ENCODE results near the gene CDCA3. TPM values are rescaled to one million over a fixed set of nuclear protein-coding genes. Genes with fewer than 3 reads are reported as not detected.

Gene CDCA3
- total and polyA plus RNA-seq, 2 experiments from 2014 or later: 47.4 to 75.6 TPM

- TF ChIP-seq CREB1 (CRISPR knock-in tag; IDR thresholded peaks at IDR 0.05; ENCODE audit: low read depth) (no peak), EZH2 (IDR thresholded peaks at IDR 0.05; ENCODE audit: low read depth, unreplicated experiment) (no peak)
These were observed 1.0 kb downstream of the CDCA3 start (continued) for GRCh38 chr12:6849976-6850560.

- no peak overlapping the region for H3K27ac ChIP-seq (ENCODE audit: low read depth)
- no peak overlapping the region for H3K4me2 ChIP-seq
- peaks cover 29% of the 10 kb centered on the region for H3K79me2 ChIP-seq (replicated peaks; ENCODE audit: insufficient read depth)
- H3F3A ChIP-seq (replicated peaks; ENCODE audit: low read depth): peaks cover 14% of the 10 kb centered on the region; the same call in 1 of the 2 replicates
- H2AFZ ChIP-seq: no peak overlapping the region
- no peak for TF ChIP-seq JUNB (IDR thresholded peaks at IDR 0.05; ENCODE audit: unreplicated experiment)
- no peak for TF ChIP-seq ETS1 (IDR thresholded peaks at IDR 0.05)
- TF ChIP-seq EZH2phosphoT487 (IDR thresholded peaks at IDR 0.05; ENCODE audit: unreplicated experiment): no peak
- TF ChIP-seq NANOG (IDR thresholded peaks at IDR 0.05; ENCODE audit: borderline replicate concordance): no peak
- TF ChIP-seq POLR2AphosphoS5 (IDR thresholded peaks at IDR 0.05; ENCODE audit: low read depth): no peak
- no peak for TF ChIP-seq ZNF462 (CRISPR knock-in tag; IDR thresholded peaks at IDR 0.05)
- no peak for TF ChIP-seq REST (IDR thresholded peaks at IDR 0.05; ENCODE audit: unreplicated experiment)
- no peak for TF ChIP-seq CREB1 (CRISPR knock-in tag; IDR thresholded peaks at IDR 0.05; ENCODE audit: low read depth)
- TF ChIP-seq ZNF114 (CRISPR knock-in tag; IDR thresholded peaks at IDR 0.05): no peak
- no peak for TF ChIP-seq EZH2 (IDR thresholded peaks at IDR 0.05; ENCODE audit: low read depth, unreplicated experiment)
- no peak for TF ChIP-seq CTCF (conservative IDR thresholded peaks at IDR 0.05; ENCODE audit: low read depth in 2 of 2)
- no peak for TF ChIP-seq STAT1 (IDR thresholded peaks at IDR 0.05; ENCODE audit: unreplicated experiment)
- TF ChIP-seq ZNF331 (CRISPR knock-in tag; IDR thresholded peaks at IDR 0.05; ENCODE audit: low read depth): no peak
- H3K4me1 Mint-ChIP-seq: peaks cover 15% of the 10 kb centered on the region
- no peak overlapping the region for H3K27ac Mint-ChIP-seq
- H3K27me3 Mint-ChIP-seq (ENCODE audit: insufficient read depth, low read depth, poor library complexity): peaks cover 31% of the 10 kb centered on the region
- no peaks in the 10 kb centered on the region for H3K9me2 ChIP-seq (ENCODE audit: insufficient read depth)
- peaks cover 28% of the 10 kb centered on the region for H3K36me3 ChIP-seq (ENCODE audit: insufficient read depth)
- peaks cover 55% of the 10 kb centered on the region for H3K36me3 Mint-ChIP-seq (ENCODE audit: low read depth)
- DNase-seq (ENCODE audit: low spot score) (no peak), ATAC-seq (no peak)
- no peaks in the 10 kb centered on the region for H3K9me3 Mint-ChIP-seq
- H3K4me1 ChIP-seq (ENCODE audit: insufficient read depth): peaks cover 19% of the 10 kb centered on the region
- H3K27me3 ChIP-seq (ENCODE audit: insufficient read depth): no peaks in the 10 kb centered on the region
- no peak overlapping the region for H3K4me3 ChIP-seq
- H4K20me1 ChIP-seq (replicated peaks; ENCODE audit: insufficient read depth): peaks cover 4% of the 10 kb centered on the region; the same call in 1 of the 2 replicates
- peak overlapping the region; percentile 95 for H3K4me3 Mint-ChIP-seq
These were observed 1.7 kb downstream of the CDCA3 start for GRCh38 chr12:6849427-6849826.

All from GM23338 (cell line).